Kidney (tissue), 14 donors: Measurements from ENCODE around the gene TTC23. TPM values are rescaled to one million over a fixed set of nuclear protein-coding genes. Genes with fewer than 3 reads are reported as not detected.

ENCODE experiments used
- DNase-seq, 5 donors: peaks; one replicate each; pipeline ENCODE4 v3.0.0-alpha.2; 2013 to 2020
- FAIRE-seq: peaks from 2 replicates; lab custom pipeline; 2012; peaks lifted over from hg19 to GRCh38; lab: Jason Lieb, UNC
- H3K27ac ChIP-seq, 2 donors: one replicate each; pipeline ENCODE4 v1.7.0; 2013; ENCODE audit warnings: low read depth in 2 of 2, low read length in 2 of 2, inconsistent platforms in 1 of 2
- H3K27me3 ChIP-seq: one replicate; pipeline ENCODE4 v1.7.1; 2013; ENCODE audit warnings: low read length, inconsistent platforms; ENCODE audit not compliant: control insufficient read depth, insufficient read depth
- H3K36me3 ChIP-seq, 3 donors: one replicate each; pipeline versions ENCODE4 v1.7.0 to v1.7.1; 2013; ENCODE audit warnings: low read length in 3 of 3, control low read depth in 1 of 3, inconsistent platforms in 1 of 3; ENCODE audit not compliant: insufficient read depth in 3 of 3, control insufficient read depth in 2 of 3
- H3K4me1 ChIP-seq, 3 donors: one replicate each; pipeline versions ENCODE4 v1.7.0 to v1.7.1; 2013; ENCODE audit warnings: low read length in 3 of 3, inconsistent platforms in 1 of 3, low read depth in 1 of 3; ENCODE audit not compliant: control insufficient read depth in 2 of 3, insufficient read depth in 2 of 3
- H3K4me3 ChIP-seq, 3 donors: one replicate each; pipeline versions ENCODE4 v1.7.0 to v1.8.1; 2013; ENCODE audit warnings: low read length in 3 of 3, control low read depth in 1 of 3, inconsistent platforms in 1 of 3
- H3K9ac ChIP-seq, 3 donors: one replicate each; pipeline versions ENCODE4 v1.7.0 to v1.7.1; 2013; ENCODE audit warnings: low read length in 3 of 3, control low read depth in 1 of 3, inconsistent platforms in 1 of 3
- H3K9me3 ChIP-seq, 3 donors: one replicate each; pipeline versions ENCODE4 v1.7.0 to v1.7.1; 2013; ENCODE audit warnings: low read length in 3 of 3, control low read depth in 1 of 3, inconsistent platforms in 1 of 3; ENCODE audit not compliant: control insufficient read depth in 2 of 3, insufficient read depth in 1 of 3
- intact Hi-C: fragments of 100-400 bp; cut with DNase I; formaldehyde crosslinking; loops from one replicate; pipeline ENCODE4 v1.11.1; 2022
- polyA plus RNA-seq: library from polyadenylated mRNA; stranded (reverse); fragments of 350-450 nt; fragmentation: Illumina TruSeq; extraction: RNeasy Lipid Tissue Mini Kit (QIAGEN cat#74804); gene quantifications from one replicate; pipeline ENCODE4 v1.2.3, GENCODE V29; 2014; ENCODE audit warnings: low read depth, low replicate concordance; ENCODE audit not compliant: insufficient read depth
- total RNA-seq: library from RNA; stranded (reverse); fragmentation: NEBNext Ultra II Directional; extraction: Animal tissue kit (Norgen Biotek cat#: 25700); gene quantifications from one replicate; pipeline ENCODE4 v1.2.1, GENCODE V29; 2021
- TF ChIP-seq, protein P1 (sequence below): IDR thresholded peaks from 3 replicates; pipeline ENCODE4 v1.5.1; 2012; ENCODE audit warnings: mild to moderate bottlenecking, moderate library complexity, borderline replicate concordance; ENCODE audit not compliant: insufficient read depth; ENCODE audit errors: extremely low read depth
- donor health status: control.
- donor health status: control.
- donor health status: control.
- donor health status: control.
- donor health status: control.
- donor health status: DM: yes; HTN: yes; CAD: no.
- donor health status: Normal renal cell carcinoma (clear cell type).

The TTC23 gene
- total and polyA plus RNA-seq, 2 donors from 2014 or later = 11.2 to 23.6 TPM

- Histone ChIP-seq H3K9ac (no peak overlapping the region), H3K27me3 (no peaks in the 10 kb centered on the region), H3K27ac (no peak overlapping the region), H3K4me3 (no peak overlapping the region), H3K36me3 (no peaks in the 10 kb centered on the region), H3K9me3 (no peaks in the 10 kb centered on the region), H3K4me1 (peaks cover 0 to 6% (median 0%) of the 10 kb centered on the region in 3 donors)
- DNase-seq = no peak
- no peak for FAIRE-seq
- intact Hi-C loops = no loop called here
- TF ChIP-seq, protein P1, sequence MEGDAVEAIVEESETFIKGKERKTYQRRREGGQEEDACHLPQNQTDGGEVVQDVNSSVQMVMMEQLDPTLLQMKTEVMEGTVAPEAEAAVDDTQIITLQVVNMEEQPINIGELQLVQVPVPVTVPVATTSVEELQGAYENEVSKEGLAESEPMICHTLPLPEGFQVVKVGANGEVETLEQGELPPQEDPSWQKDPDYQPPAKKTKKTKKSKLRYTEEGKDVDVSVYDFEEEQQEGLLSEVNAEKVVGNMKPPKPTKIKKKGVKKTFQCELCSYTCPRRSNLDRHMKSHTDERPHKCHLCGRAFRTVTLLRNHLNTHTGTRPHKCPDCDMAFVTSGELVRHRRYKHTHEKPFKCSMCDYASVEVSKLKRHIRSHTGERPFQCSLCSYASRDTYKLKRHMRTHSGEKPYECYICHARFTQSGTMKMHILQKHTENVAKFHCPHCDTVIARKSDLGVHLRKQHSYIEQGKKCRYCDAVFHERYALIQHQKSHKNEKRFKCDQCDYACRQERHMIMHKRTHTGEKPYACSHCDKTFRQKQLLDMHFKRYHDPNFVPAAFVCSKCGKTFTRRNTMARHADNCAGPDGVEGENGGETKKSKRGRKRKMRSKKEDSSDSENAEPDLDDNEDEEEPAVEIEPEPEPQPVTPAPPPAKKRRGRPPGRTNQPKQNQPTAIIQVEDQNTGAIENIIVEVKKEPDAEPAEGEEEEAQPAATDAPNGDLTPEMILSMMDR = no peak
These were observed 119.7 kb downstream of the TTC23 start for GRCh38 chr15:99129644-99130043.

DNA sequence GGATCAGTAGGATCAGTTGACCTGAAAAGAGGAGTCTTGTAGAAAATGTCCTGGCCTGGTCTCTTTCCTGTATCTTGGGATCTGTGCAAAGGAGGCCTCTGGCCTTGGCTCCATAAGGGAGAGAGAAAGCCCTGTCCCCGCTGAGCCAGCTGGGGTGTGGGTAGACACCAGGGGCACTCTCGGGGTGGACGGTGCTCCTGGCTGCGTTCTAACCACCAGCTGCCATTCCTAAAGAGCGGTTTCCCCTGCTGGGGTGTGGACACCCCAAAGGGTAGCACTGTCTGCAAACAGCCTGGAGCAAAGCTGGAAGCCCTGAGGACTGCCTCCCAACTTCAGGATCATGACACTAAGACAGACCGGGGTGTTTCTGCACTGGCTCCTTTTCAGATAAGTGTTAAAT, 121.0 kb downstream of the TTC23 start:
- H3K36me3 ChIP-seq = no peaks in the 10 kb centered on the region
- TF ChIP-seq, protein P1 = no peak
- peaks cover 3 to 16% (median 6%) of the 10 kb centered on the region in 3 donors for H3K4me1 ChIP-seq
- intact Hi-C loops = no loop called here
- no peak overlapping the region for H3K4me3 ChIP-seq
- no peaks in the 10 kb centered on the region for H3K9me3 ChIP-seq
- no peaks in the 10 kb centered on the region for H3K27me3 ChIP-seq
- DNase-seq = peak in 1 of 5 donors; percentile 48
- no peak overlapping the region for H3K27ac ChIP-seq
- no peak overlapping the region for H3K9ac ChIP-seq
- FAIRE-seq = no peak

GRCh38 chr15:99127773-99128172, 121.6 kb downstream of the TTC23 start:
- FAIRE-seq = no peak

More at GRCh38 chr15:99127773-99128172, 121.6 kb downstream of the TTC23 start:
- TF ChIP-seq, protein P1 = no peak
- peaks cover 3 to 21% (median 6%) of the 10 kb centered on the region in 3 donors for H3K4me1 ChIP-seq
- H3K4me3 ChIP-seq = no peak overlapping the region
- DNase-seq = no peak
- H3K9me3 ChIP-seq = no peaks in the 10 kb centered on the region
- no peaks in the 10 kb centered on the region for H3K36me3 ChIP-seq
- intact Hi-C loops = no loop called here
- no peak overlapping the region for H3K9ac ChIP-seq
- H3K27me3 ChIP-seq = no peaks in the 10 kb centered on the region
- no peak overlapping the region for H3K27ac ChIP-seq
